Activated CD4-positive, alpha-beta T cell treated with anti-CD3 and anti-CD28 coated beads, Interleukin-2, amount 10 ng/mL, durations not matched to agents 7 days and 5 days (primary cell): ENCODE measurements around the gene PWWP2B. TPM values are rescaled to one million over a fixed set of nuclear protein-coding genes. Genes with fewer than 3 reads are reported as not detected.

Experiments used
- CTCF ChIA-PET: fragments of 350-600 bp; sonication (Branson Sonifier 250); formaldehyde crosslinking; loops from one replicate; lab custom pipeline; 2021; ENCODE audit warnings: antibody characterized with exemption; lab: Charles Lee
- POLR2A ChIA-PET: fragments of 350-600 bp; sonication (Branson Sonifier 250); formaldehyde crosslinking; loops from one replicate; lab custom pipeline; 2021; ENCODE audit warnings: antibody characterized with exemption; lab: Charles Lee
- DNase-seq: peaks from one replicate; pipeline ENCODE4 v3.0.0-alpha.2; 2020
- H3K27ac Mint-ChIP-seq: one replicate; pipeline ENCODE4 v1.8.0; 2021; ENCODE audit warnings: mild to moderate bottlenecking, moderate library complexity, mixed read lengths
- H3K27me3 Mint-ChIP-seq: one replicate; pipeline ENCODE4 v1.8.0; 2021; ENCODE audit warnings: mixed read lengths
- H3K36me3 Mint-ChIP-seq: one replicate; pipeline ENCODE4 v1.8.0; 2021; ENCODE audit warnings: low read depth, mixed read lengths
- H3K4me1 Mint-ChIP-seq: one replicate; pipeline ENCODE4 v1.8.0; 2021; ENCODE audit warnings: mixed read lengths
- H3K4me3 Mint-ChIP-seq: one replicate; pipeline ENCODE4 v1.8.0; 2021; ENCODE audit warnings: mild to moderate bottlenecking, moderate library complexity, mixed read lengths
- H3K9me3 Mint-ChIP-seq: one replicate; pipeline ENCODE4 v1.8.0; 2021; ENCODE audit warnings: mixed read lengths
- total RNA-seq, 2 experiments: library from RNA; stranded (reverse); gene quantifications; one replicate each; pipeline ENCODE4 v1.2.3, GENCODE V29; 2021

The PWWP2B gene
- total RNA-seq, 2 experiments from 2014 or later: 8.1 to 9.3 TPM

DNA sequence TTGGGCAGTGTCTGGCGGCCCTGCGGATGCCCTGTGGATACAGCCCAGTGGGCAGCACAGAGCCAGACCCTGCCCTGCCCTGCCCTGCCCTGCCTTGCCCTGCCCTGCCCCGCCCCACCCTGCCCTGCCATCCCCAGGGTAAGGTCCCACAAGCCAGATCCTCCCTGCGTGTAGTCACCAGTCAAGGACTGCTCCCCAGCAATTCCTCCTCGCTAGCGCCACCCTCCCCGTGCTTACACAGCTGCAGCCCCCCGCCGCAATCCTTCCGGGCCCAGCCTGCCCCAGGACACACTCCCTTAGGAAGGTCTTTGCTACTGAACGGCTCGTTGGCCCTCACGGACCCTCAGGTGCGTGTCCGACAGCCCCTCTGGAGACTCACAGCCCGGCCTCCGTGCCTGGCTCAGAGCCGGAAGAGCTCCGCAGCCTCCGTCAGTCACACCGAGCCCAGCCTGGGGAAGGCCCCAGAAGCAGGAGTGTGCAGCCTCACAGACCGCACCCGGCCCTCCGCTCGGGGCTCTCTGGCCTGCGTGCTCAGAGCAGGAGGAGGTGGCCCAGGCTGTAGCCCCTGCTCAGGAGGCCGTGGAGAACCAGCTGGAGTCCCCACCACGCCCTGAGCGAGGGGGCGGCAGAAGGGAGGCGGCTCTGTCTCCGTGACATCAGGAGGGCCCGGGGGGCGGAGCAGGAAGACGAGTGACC is 68.3 kb downstream of the PWWP2B start:
- no peak overlapping the region for H3K4me3 Mint-ChIP-seq
- POLR2A ChIA-PET: no interaction called here
- H3K4me1 Mint-ChIP-seq: no peaks in the 10 kb centered on the region
- H3K36me3 Mint-ChIP-seq: no peaks in the 10 kb centered on the region
- no peak for DNase-seq
- H3K27ac Mint-ChIP-seq: no peak overlapping the region
- H3K27me3 Mint-ChIP-seq: no peaks in the 10 kb centered on the region
- no peaks in the 10 kb centered on the region for H3K9me3 Mint-ChIP-seq
- CTCF ChIA-PET: no interaction called here

GRCh38 chr10:132465889-132466519 is 69.0 kb downstream of the PWWP2B start:
- ChIA-PET CTCF (no interaction called here), POLR2A (no interaction called here)
- H3K4me1 Mint-ChIP-seq: peaks cover 2% of the 10 kb centered on the region
- no peak for DNase-seq
- H3K27ac Mint-ChIP-seq: no peak overlapping the region
- no peaks in the 10 kb centered on the region for H3K9me3 Mint-ChIP-seq
- H3K4me3 Mint-ChIP-seq: no peak overlapping the region
- no peaks in the 10 kb centered on the region for H3K27me3 Mint-ChIP-seq
- no peaks in the 10 kb centered on the region for H3K36me3 Mint-ChIP-seq

- Mint-ChIP-seq H3K4me1 (peaks cover 2% of the 10 kb centered on the region), H3K36me3 (no peaks in the 10 kb centered on the region), H3K27ac (no peak overlapping the region), H3K27me3 (no peaks in the 10 kb centered on the region), H3K9me3 (no peaks in the 10 kb centered on the region), H3K4me3 (no peak overlapping the region)
- CTCF ChIA-PET: interaction anchor here (0.5 kb wide), 1 partner anchor 169 kb away, joined by 3 read pairs; no protein-coding TSS in a partner anchor
- no peak for DNase-seq
- POLR2A ChIA-PET: no interaction called here
Observed at GRCh38 chr10:132466520-132467463, 69.8 kb downstream of the PWWP2B start.

Other genes with a start within 250 kb of the PWWP2B start
- gene DPYSL4, start 210.3 kb upstream of the PWWP2B start, total RNA-seq: 1 to 10 TPM; 1.2 to 1.6 TPM
- gene STK32C, start 89.2 kb upstream of the PWWP2B start, total RNA-seq: 10 to 100 TPM; 11.1 to 15.2 TPM
- gene LRRC27, start 65.0 kb upstream of the PWWP2B start, total RNA-seq: 1 to 10 TPM; 4.4 to 6.1 TPM
- 1 to 10 TPM; 9.1 to 9.9 TPM for gene INPP5A, start 140.6 kb downstream of the PWWP2B start, total RNA-seq